Spleen (tissue), 7 donors: Measurements from ENCODE around the gene ELP5.

Source experiments
- CTCF ChIP-seq, 11 experiments: fragments of 200-600 bp in 7 of 11; fragments of 450-650 bp in 4 of 11; sonication (generic) in 4 of 11; IDR thresholded peaks in 8 of 11; conservative IDR thresholded peaks in 3 of 11; 1 replicate in 7 of 11; 2 replicates in 4 of 11; pipeline versions ENCODE4 v1.4.0 to v1.8.0; 2016 to 2021; ENCODE audit warnings: antibody characterized with exemption in 11 of 11, inconsistent platforms in 4 of 11, mild to moderate bottlenecking in 1 of 11
- POLR2A ChIP-seq, 3 donors: fragments of 450-650 bp; IDR thresholded peaks; one replicate each; pipeline ENCODE4 v1.5.1; 2017; ENCODE audit warnings: antibody characterized with exemption in 3 of 3, mild to moderate bottlenecking in 1 of 3
- POLR2AphosphoS5 ChIP-seq, 3 donors: sonication (generic); formaldehyde crosslinking; IDR thresholded peaks; one replicate each; pipeline ENCODE4 v1.5.1; 2017; ENCODE audit warnings: antibody characterized with exemption in 3 of 3
- donor health status: DM: no; HTN: no; CAD: no; lungs with moderate emphysema.
- donor health status: DM: no; HTN: no; CAD: no.
- donor health status: DM: no; HTN: no; CAD: no.

DNA sequence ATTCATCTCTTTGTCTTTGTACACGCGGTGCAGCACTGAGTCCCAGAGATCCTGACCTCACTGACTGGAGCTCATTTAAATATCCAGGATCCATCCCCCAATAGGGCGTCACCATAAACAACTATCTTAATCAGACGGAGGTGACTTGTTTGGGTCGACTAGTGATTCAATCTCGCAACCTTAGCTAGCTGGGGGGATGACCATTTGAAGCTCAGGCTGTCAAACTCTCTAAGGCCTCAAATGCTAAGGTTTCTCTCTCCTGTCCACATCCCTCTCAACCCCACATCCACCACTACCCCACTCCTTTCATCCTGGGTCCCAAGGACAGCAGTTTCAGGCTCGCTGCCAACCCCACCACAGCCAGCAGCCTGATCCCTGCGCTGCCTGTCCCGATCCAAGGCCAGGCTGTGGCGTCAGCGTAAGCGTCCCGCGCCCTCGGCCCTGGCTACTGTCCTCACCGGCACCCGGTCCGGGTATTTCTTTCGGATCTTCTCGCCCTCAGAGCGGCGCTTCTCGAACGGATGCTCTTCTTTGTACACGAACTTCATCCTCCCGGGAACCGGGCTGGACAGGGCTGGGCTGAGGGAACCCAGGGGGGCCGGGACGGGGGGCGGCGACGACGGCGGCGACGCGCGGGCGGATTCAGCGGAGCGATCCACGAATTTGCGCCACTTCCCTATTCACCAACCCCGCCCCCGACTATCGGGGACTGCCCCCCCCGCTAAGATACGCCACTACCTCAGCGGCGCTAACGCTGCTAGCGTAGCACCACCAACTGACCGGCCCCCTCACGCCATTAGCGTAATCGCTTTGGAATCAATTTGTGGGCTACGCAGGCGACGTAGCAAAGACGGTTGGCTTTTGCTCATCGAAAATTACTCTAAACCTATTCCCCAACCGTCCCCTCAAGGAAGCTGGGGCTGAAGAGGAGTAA, 10.0 kb upstream of the ELP5 start, which contains the start of gene GABARAP:
- TF ChIP-seq POLR2A (IDR thresholded peaks at IDR 0.05), result peak in 2 of 3 donors; percentile 12 to 14
- peak; percentile 75 to 90 (median 77) for TF ChIP-seq POLR2AphosphoS5 (IDR thresholded peaks at IDR 0.05)
- no peak for TF ChIP-seq CTCF (IDR thresholded peaks at IDR 0.05 in 8 of 11, conservative IDR thresholded peaks at IDR 0.05 in 3 of 11)
